Liver (tissue), 9 donors: Measurements from ENCODE around the gene PDCD1. TPM values are rescaled to one million over a fixed set of nuclear protein-coding genes. Genes with fewer than 3 reads are reported as not detected.

Experiments used
- DNase-seq: peaks from one replicate; pipeline ENCODE4 v3.0.0-alpha.2; 2017; ENCODE audit warnings: low spot score
- H3K27ac ChIP-seq, 2 donors: one replicate each; pipeline ENCODE4 v1.7.0; 2013; ENCODE audit warnings: inconsistent platforms in 2 of 2, low read length in 2 of 2, control low read depth in 1 of 2, low read depth in 1 of 2, mild to moderate bottlenecking in 1 of 2
- H3K27me3 ChIP-seq, 4 donors: one replicate each; pipeline versions ENCODE4 v1.6.1 to v1.7.0; 2013; ENCODE audit warnings: low read length in 3 of 4, inconsistent platforms in 1 of 4, mild to moderate bottlenecking in 1 of 4, moderate library complexity in 1 of 4; ENCODE audit not compliant: control insufficient read depth in 4 of 4, insufficient read depth in 4 of 4
- H3K36me3 ChIP-seq, 4 donors: one replicate each; pipeline versions ENCODE4 v1.6.1 to v1.7.0; 2013; ENCODE audit warnings: low read length in 3 of 4, mild to moderate bottlenecking in 3 of 4, low read depth in 1 of 4, moderate library complexity in 1 of 4; ENCODE audit not compliant: control insufficient read depth in 4 of 4, insufficient read depth in 3 of 4
- H3K4me1 ChIP-seq, 4 donors: one replicate each; pipeline versions ENCODE4 v1.6.1 to v1.7.0; 2013; ENCODE audit warnings: low read length in 3 of 4, mild to moderate bottlenecking in 3 of 4, moderate library complexity in 1 of 4; ENCODE audit not compliant: control insufficient read depth in 4 of 4, insufficient read depth in 4 of 4
- H3K4me3 ChIP-seq, 3 donors: one replicate each; pipeline versions ENCODE4 v1.6.1 to v1.7.0; 2013; ENCODE audit warnings: low read length in 3 of 3, control low read depth in 1 of 3, low read depth in 1 of 3, mild to moderate bottlenecking in 1 of 3
- H3K9ac ChIP-seq, 2 donors: one replicate each; pipeline ENCODE4 v1.7.0; 2013; ENCODE audit warnings: low read length in 2 of 2, mild to moderate bottlenecking in 2 of 2, moderate library complexity in 2 of 2, control low read depth in 1 of 2, low read depth in 1 of 2
- H3K9me3 ChIP-seq, 4 donors: one replicate each; pipeline versions ENCODE4 v1.6.1 to v1.7.0; 2013; ENCODE audit warnings: low read length in 3 of 4; ENCODE audit not compliant: control insufficient read depth in 4 of 4
- FOXA1 ChIP-seq: IDR thresholded peaks from 2 replicates; pipeline ENCODE4 v1.6.1; 2016; ENCODE audit warnings: antibody characterized with exemption
- GABPA ChIP-seq, 2 donors: IDR thresholded peaks in 1 of 2; conservative IDR thresholded peaks in 1 of 2; 2 replicates each; pipeline ENCODE4 v1.6.1; 2016; ENCODE audit warnings: antibody characterized with exemption in 2 of 2, mild to moderate bottlenecking in 1 of 2, moderate library complexity in 1 of 2
- HNF4G ChIP-seq: IDR thresholded peaks from 2 replicates; pipeline ENCODE4 v1.6.1; 2016; ENCODE audit warnings: antibody characterized with exemption
- JUND ChIP-seq, 2 donors: IDR thresholded peaks; 2 replicates each; pipeline ENCODE4 v1.6.1; 2016; ENCODE audit warnings: antibody characterized with exemption in 2 of 2
- MAX ChIP-seq: IDR thresholded peaks from 2 replicates; pipeline ENCODE4 v1.6.1; 2016; ENCODE audit warnings: antibody characterized with exemption
- NR2F2 ChIP-seq: IDR thresholded peaks from 2 replicates; pipeline ENCODE4 v1.6.1; 2016; ENCODE audit warnings: antibody characterized with exemption
- RAD21 ChIP-seq, 2 donors: IDR thresholded peaks; 2 replicates each; pipeline ENCODE4 v1.6.1; 2016; ENCODE audit warnings: antibody characterized with exemption in 2 of 2, mild to moderate bottlenecking in 2 of 2
- REST ChIP-seq: IDR thresholded peaks from 2 replicates; pipeline ENCODE4 v1.6.1; 2016; ENCODE audit warnings: antibody characterized with exemption, mild to moderate bottlenecking
- RXRA ChIP-seq, 2 donors: IDR thresholded peaks; 2 replicates each; pipeline ENCODE4 v1.6.1; 2017 to 2018; ENCODE audit warnings: antibody characterized with exemption in 2 of 2, mild to moderate bottlenecking in 1 of 2
- SP1 ChIP-seq: IDR thresholded peaks from 2 replicates; pipeline ENCODE4 v1.6.1; 2018; ENCODE audit warnings: antibody characterized with exemption, mild to moderate bottlenecking
- TAF1 ChIP-seq: conservative IDR thresholded peaks from 2 replicates; pipeline ENCODE4 v1.6.1; 2016; ENCODE audit warnings: antibody characterized with exemption, mild to moderate bottlenecking
- YY1 ChIP-seq: IDR thresholded peaks from 2 replicates; pipeline ENCODE4 v1.6.1; 2016; ENCODE audit warnings: antibody characterized with exemption, mild to moderate bottlenecking
- WGBS: extraction: QIAGEN DNeasy Blood & Tissue Kit; methylation state at CpG from one replicate; pipeline ENCODE4 v1.1.7; 2013; 5-methylcytosine and 5-hydroxymethylcytosine counted together
- polyA plus RNA-seq, 2 donors: library from polyadenylated mRNA; stranded (reverse) in 1 of 2; unstranded in 1 of 2; fragments of 200-250 nt in 1 of 2; fragments of >200 nt in 1 of 2; fragmentation: Nextera tagmentation in 1 of 2; extraction: Ambion mirVana in 1 of 2; gene quantifications; one replicate each; pipeline versions ENCODE4 v1.2.1 to v1.2.3, GENCODE V29; 2013 to 2015
- total RNA-seq, 2 donors: library from RNA; depleted of rRNA; stranded (reverse); fragments of >200 nt; gene quantifications; one replicate each; pipeline ENCODE4 v1.2.3, GENCODE V29; 2014
- TF ChIP-seq, protein P1 (sequence below): IDR thresholded peaks from 2 replicates; pipeline ENCODE4 v1.6.1; 2016; ENCODE audit warnings: antibody characterized with exemption
- donor health status: healthy.
- donor health status: healthy.
- donor health status: healthy.
- donor health status: healthy.
- donor health status: healthy.

The PDCD1 gene
- total and polyA plus RNA-seq, 4 donors = 0.20 to 0.37 (median 0.25) TPM; not detected in 1

- no peaks in the 10 kb centered on the region for H3K36me3 ChIP-seq
- WGBS = 37% methylated on average over 26 of the region's 26 CpGs
- H3K4me3 ChIP-seq = no peak overlapping the region
- H3K27ac ChIP-seq = peak overlapping the region; percentile 91 to 94
- DNase-seq = no peak
- H3K9me3 ChIP-seq = no peaks in the 10 kb centered on the region
- H3K9ac ChIP-seq = peak overlapping the region in 1 of 2 donors; percentile 1
- H3K4me1 ChIP-seq = peaks cover 3 to 18% (median 11%) of the 10 kb centered on the region in 4 donors
- TF ChIP-seq RXRA (IDR thresholded peaks at IDR 0.05) (peak; percentile 49 to 67), SP1 (peak; percentile 45), REST (no peak), MAX (no peak), JUND (IDR thresholded peaks at IDR 0.05) (no peak), YY1 (no peak), FOXA1 (no peak), GABPA (IDR thresholded peaks at IDR 0.05 in 1 of 2, conservative IDR thresholded peaks at IDR 0.05 in 1 of 2) (peak in 1 of 2 donors; percentile 16), NR2F2 (peak; percentile 94)
- no peaks in the 10 kb centered on the region for H3K27me3 ChIP-seq
These were observed 37.3 kb upstream of the PDCD1 start for GRCh38 chr2:241895712-241896641.

DNA sequence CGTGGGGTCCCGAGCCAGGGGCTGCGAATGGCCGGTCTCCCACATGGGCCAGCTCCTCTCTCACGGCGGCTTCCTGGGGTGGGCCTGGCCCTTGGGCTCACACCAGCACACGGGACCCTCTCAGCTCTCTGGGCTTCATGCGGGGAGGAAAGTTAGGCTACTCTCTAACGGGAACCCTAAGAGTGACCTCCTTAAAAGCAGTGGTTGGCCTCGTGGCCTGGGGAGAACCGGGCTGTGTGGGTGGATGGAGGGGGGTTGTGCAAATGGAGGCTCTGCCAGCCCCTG lies 36.7 kb upstream of the PDCD1 start:
- Histone ChIP-seq H3K27ac (peak overlapping the region; percentile 91 to 94), H3K36me3 (peaks cover 0 to 2% (median 0%) of the 10 kb centered on the region in 4 donors), H3K9me3 (no peaks in the 10 kb centered on the region), H3K9ac (no peak overlapping the region), H3K4me1 (peaks cover 3 to 18% (median 11%) of the 10 kb centered on the region in 4 donors), H3K4me3 (no peak overlapping the region), H3K27me3 (no peaks in the 10 kb centered on the region)
- WGBS = 88% methylated on average over 11 of the region's 11 CpGs
- DNase-seq = no peak
- TF ChIP-seq, protein P1, sequence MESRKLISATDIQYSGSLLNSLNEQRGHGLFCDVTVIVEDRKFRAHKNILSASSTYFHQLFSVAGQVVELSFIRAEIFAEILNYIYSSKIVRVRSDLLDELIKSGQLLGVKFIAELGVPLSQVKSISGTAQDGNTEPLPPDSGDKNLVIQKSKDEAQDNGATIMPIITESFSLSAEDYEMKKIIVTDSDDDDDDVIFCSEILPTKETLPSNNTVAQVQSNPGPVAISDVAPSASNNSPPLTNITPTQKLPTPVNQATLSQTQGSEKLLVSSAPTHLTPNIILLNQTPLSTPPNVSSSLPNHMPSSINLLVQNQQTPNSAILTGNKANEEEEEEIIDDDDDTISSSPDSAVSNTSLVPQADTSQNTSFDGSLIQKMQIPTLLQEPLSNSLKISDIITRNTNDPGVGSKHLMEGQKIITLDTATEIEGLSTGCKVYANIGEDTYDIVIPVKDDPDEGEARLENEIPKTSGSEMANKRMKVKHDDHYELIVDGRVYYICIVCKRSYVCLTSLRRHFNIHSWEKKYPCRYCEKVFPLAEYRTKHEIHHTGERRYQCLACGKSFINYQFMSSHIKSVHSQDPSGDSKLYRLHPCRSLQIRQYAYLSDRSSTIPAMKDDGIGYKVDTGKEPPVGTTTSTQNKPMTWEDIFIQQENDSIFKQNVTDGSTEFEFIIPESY = no peak
- TF ChIP-seq REST (no peak), RAD21 (IDR thresholded peaks at IDR 0.05) (no peak), TAF1 (no peak), HNF4G (no peak), GABPA (IDR thresholded peaks at IDR 0.05 in 1 of 2, conservative IDR thresholded peaks at IDR 0.05 in 1 of 2) (no peak)
